GM12873 (cell line): ENCODE results near the gene KNDC1.

Experiments used
- TF ChIP-seq, protein P1 (sequence below): IDR thresholded peaks from 2 replicates; pipeline ENCODE4 v1.5.1; 2012; ENCODE audit warnings: low read depth, mild to moderate bottlenecking, moderate library complexity, low read length, control low read depth; ENCODE audit not compliant: insufficient read depth; ENCODE audit errors: missing control alignments

Gene KNDC1

DNA sequence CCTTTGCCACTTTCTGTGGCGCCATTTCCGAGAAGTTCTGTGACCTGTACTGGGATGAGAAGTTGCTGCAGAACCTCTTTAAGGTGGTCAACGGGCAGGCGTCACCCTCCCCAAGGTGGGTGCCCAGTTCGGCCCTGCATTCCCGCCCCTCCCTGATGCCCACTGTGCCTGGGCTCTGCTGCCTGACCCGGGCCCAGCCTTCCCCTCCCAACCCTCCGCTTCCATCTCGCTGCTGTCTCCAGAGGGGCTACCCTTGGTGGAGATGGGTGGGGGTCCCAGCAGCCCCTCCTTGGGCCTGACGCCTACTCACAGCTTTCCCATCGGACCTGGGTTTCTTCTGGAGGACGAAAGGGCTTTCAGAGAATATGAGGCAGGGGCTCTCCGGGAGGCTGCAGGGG is 39.5 kb downstream of the KNDC1 start:
- TF ChIP-seq, protein P1, sequence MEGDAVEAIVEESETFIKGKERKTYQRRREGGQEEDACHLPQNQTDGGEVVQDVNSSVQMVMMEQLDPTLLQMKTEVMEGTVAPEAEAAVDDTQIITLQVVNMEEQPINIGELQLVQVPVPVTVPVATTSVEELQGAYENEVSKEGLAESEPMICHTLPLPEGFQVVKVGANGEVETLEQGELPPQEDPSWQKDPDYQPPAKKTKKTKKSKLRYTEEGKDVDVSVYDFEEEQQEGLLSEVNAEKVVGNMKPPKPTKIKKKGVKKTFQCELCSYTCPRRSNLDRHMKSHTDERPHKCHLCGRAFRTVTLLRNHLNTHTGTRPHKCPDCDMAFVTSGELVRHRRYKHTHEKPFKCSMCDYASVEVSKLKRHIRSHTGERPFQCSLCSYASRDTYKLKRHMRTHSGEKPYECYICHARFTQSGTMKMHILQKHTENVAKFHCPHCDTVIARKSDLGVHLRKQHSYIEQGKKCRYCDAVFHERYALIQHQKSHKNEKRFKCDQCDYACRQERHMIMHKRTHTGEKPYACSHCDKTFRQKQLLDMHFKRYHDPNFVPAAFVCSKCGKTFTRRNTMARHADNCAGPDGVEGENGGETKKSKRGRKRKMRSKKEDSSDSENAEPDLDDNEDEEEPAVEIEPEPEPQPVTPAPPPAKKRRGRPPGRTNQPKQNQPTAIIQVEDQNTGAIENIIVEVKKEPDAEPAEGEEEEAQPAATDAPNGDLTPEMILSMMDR: no peak

DNA sequence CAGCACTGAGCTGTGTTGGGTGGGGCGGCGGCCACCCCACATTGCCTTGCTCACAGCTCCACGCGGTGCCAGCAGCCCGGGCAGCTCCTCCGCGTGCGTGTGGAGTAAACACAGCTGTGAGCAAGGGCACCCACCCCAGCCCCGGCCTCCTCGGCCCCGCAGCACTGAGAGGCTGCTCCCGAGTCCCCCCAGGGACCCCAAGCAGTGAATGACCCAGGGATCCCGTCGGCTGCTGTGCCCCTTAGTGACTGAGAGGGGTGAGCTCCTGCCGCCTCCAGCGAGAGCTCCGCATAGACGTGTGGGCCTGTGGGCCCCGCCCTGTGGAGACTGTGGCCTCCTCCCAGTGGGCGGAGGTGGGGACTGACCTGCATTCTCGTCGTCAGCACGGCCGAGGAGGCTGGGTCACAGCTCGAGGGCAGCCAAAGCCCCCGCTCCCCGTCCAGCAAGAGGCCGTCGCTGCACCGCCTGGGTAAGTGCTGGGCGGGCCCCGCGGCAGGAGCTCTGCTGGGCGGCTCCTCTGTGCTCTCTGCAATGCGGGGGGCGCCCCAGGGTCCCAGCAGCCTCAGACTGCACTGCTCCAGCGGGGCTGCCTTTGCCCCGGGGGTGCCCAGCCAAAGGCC is 40.1 kb downstream of the KNDC1 start:
- TF ChIP-seq, protein P1: no peak

DNA sequence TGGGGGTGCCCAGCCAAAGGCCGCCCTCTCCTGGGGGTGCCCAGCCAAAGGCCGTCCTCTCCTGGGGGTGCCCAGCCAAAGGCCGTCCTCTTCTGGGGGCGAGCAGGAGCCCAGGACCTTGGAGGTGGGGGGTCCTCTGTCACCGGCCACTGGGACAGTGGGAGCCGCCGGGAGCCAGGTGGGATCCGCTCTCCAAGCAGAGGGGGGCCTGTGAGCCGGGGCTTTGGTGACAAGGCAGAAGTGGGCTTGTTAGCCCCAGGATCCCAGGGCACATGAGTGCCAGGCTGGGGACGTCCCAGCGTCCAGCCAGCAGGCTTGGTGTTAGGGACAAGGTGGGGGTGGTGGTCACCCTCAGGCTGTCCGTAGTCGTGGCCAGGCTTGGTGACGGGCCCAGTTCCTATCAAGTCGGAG is 40.6 kb downstream of the KNDC1 start:
- TF ChIP-seq, protein P1: no peak

DNA sequence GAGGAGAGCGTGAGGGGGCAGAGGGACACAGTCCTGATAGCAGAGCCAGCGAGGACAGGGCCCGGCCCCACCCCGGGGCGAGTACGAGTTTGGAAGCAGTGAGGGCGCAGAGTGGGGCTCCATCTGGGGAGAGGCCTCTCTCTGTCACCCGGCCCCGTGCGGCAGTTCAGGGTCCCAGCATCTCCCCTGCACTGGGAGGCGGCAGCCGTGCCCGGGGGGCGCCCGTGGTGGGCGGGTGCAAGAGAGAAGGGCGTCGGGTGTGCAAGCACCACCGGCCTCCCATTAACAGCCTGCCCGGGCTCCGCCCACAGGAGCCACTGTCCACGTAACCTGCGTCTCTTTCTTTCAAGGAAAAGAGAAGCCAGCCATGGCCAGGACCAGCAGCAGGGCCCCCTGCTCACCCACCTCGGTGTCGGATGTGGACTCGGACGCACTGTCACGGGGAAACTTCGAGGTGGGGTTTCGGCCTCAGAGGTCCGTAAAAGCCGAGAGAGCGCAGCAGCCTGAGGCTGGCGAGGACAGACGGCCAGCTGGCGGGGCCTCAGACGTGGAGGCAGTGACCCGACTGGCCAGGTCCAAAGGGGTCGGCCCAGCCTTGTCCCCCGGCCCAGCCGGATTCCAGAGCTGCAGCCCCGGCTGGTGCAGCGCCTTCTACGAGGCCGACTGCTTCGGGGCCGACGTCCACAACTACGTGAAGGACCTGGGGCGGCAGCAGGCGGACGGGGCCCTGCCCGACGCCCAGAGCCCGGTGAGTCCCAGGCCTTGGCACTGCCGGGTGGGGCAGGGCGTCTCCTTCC is 41.3 kb downstream of the KNDC1 start:
- TF ChIP-seq, protein P1: no peak

DNA sequence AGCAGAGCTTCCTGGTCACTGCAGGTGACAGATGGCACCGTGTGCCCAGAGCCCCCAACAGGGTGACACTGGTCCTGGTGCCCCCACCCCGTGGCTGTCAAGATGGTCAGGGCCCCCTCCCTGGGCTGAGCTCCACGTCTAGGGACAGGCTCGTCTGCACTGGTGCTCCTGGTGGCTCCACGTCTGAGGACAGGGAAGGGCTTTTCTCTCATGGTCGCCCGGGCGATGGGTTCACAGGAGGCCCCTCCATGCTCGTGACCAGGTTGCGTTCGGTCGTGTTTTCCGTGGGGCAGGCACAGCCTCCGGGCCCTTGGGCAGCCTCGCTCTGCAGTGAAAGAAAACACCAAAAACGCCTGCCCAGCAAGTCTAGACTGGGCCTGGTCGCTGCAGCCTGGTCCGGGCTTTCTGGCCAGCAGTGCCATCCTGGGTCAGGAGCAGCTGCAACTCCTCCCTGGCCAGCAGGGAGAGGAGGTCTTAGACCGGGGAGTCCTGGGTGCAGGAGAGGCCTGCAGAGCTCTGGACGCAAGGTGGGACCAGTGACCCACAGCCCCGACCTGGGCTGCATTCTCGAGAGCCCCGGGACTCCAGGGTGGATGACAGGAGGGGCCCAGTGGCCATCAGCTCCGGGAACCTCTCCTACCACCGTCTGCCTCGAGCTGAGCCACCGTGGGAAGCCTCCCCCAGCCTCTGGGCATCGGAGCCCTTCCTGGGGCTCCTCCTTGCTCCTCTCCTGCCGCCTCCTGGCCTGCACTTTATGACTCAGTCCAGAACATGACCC is 42.1 kb downstream of the KNDC1 start:
- TF ChIP-seq, protein P1: no peak

DNA sequence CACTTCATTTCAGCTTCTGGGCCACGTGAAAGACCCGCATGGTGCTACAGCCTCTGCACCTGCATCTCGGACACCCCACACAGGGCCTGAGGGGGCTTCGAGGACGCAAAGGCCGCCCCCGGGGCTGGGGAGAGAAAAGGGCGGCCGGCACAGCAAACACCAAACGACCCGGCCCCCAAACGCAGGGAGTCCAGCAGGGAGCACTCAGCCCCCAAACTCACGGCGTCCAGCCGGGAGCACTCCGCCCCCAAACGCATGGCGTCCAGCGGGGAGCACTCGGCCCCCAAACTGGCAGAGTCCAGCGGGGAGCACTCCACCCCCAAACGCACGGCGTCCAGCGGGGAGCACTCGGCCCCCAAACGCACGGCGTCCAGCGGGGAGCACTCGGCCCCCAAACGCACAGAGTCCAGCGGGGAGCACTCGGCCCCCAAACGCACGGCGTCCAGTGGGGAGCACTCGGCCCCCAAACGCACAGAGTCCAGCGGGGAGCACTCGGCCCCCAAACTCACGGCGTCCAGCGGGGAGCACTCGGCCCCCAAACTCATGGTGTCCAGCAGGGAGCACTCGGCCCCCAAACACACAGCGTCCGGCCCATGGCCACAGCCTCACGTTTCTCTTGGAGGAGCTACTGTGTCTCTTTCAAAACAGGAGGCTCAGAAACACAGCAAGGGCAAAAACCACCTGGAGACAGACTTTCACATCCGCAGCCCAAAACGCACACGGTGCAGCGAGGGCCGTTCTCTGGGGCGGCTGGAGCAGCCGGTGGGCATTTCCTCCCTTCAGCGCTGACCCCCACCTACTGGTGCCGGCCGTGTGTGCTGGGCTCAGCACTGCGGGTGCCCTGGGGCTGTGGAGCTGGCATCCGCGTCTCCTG is 43.0 kb downstream of the KNDC1 start:
- TF ChIP-seq, protein P1: no peak
